ENCODE measurements around the gene CRACDL. TPM values are rescaled to one million over a fixed set of nuclear protein-coding genes. Genes with fewer than 3 reads are reported as not detected.

CRACDL gene
- polyA plus RNA-seq, 1 of the 3 experiments (the other 2 are of a cell fraction) = not detected

DNA sequence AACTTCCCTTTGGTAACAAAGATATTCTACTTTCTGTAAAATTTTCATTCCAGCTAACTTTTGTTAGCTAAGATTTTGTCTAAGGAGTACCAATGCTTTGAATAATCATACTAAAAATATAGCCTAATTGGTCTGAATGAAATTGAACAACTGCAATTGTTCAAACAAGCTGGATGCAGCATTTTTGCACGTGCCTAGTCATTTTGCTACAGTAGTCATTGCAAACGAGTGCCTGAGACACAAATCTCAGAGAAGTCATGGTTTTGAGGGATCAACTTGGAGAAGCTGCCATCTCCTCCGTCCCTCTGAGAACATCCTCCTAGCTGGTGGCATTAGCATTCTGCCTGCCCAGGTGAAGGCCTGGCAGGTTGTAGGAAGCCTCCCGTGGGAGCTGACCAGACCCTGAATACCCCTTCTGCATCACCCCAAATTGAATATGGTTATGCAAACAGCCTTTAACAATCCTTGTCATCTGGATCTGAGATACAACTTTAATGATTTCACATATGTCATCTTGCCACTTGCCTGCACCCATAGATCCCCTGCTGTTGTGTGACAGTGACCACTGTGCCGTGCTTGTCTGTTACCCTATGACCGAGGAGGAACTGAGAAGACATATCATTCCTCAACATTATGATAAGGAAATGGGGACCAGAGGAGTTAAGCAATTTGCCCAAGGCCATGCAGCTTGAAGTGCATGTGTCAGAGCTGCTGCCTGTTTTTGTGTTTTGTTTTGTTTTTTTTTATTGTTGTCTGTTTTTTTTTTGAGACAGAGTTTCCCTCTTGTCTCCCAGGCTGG lies 176.0 kb downstream of the CRACDL start (continued):
- TF ChIP-seq, protein P1, sequence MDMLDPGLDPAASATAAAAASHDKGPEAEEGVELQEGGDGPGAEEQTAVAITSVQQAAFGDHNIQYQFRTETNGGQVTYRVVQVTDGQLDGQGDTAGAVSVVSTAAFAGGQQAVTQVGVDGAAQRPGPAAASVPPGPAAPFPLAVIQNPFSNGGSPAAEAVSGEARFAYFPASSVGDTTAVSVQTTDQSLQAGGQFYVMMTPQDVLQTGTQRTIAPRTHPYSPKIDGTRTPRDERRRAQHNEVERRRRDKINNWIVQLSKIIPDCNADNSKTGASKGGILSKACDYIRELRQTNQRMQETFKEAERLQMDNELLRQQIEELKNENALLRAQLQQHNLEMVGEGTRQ (IDR thresholded peaks at IDR 0.05; ENCODE audit: borderline replicate concordance, low read depth, low read length) = no peak
- TF ChIP-seq RAD21 (IDR thresholded peaks at IDR 0.05; ENCODE audit: low read length) (no peak), SMC3 (IDR thresholded peaks at IDR 0.05; ENCODE audit: low read depth, low read length) (no peak), MXI1 (IDR thresholded peaks at IDR 0.05; ENCODE audit: low read depth, low read length) (no peak), POLR2AphosphoS5 (IDR thresholded peaks at IDR 0.05; ENCODE audit: low read depth, low read length) (no peak), GATA2 (CRISPR knock-in tag; IDR thresholded peaks at IDR 0.05) (no peak)

DNA sequence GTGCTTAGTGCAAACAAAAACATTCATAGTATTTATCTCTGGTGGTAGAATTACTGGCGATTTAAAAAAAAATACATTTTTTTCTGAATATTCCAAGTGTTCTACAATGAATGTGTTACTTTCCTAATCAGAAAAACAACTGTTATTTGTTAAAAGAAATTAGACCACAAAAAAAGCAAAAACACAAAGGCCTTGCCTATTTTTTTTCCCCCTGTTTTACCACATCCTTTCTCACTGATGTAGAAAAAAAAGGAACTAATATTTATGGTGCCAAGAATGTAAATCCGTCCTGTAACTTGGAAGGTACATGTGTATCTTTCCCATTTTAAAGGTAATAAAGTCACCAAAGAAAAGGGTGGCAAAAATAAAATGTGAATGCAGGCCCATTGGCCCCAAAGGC lies 176.7 kb downstream of the CRACDL start:
- no peaks in the 10 kb centered on the region for H3K79me2 ChIP-seq (ENCODE audit: insufficient read depth)
- no peak overlapping the region for H3K9ac ChIP-seq
- ChIA-PET POLR2A (no interaction called here), CTCF (no interaction called here)
- TF ChIP-seq FOXJ3 (CRISPR knock-in tag; IDR thresholded peaks at IDR 0.05) (no peak), EZH2phosphoT487 (IDR thresholded peaks at IDR 0.05; ENCODE audit: borderline replicate concordance, low read depth) (no peak), MXI1 (IDR thresholded peaks at IDR 0.05; ENCODE audit: low read depth, low read length) (no peak), TCF12 (IDR thresholded peaks at IDR 0.05) (no peak), TEAD4 (IDR thresholded peaks at IDR 0.05; ENCODE audit: borderline replicate concordance, insufficient read depth) (no peak), SIN3A (IDR thresholded peaks at IDR 0.05; ENCODE audit: borderline replicate concordance, low read depth, low read length) (no peak)
- TF ChIP-seq, protein P2, sequence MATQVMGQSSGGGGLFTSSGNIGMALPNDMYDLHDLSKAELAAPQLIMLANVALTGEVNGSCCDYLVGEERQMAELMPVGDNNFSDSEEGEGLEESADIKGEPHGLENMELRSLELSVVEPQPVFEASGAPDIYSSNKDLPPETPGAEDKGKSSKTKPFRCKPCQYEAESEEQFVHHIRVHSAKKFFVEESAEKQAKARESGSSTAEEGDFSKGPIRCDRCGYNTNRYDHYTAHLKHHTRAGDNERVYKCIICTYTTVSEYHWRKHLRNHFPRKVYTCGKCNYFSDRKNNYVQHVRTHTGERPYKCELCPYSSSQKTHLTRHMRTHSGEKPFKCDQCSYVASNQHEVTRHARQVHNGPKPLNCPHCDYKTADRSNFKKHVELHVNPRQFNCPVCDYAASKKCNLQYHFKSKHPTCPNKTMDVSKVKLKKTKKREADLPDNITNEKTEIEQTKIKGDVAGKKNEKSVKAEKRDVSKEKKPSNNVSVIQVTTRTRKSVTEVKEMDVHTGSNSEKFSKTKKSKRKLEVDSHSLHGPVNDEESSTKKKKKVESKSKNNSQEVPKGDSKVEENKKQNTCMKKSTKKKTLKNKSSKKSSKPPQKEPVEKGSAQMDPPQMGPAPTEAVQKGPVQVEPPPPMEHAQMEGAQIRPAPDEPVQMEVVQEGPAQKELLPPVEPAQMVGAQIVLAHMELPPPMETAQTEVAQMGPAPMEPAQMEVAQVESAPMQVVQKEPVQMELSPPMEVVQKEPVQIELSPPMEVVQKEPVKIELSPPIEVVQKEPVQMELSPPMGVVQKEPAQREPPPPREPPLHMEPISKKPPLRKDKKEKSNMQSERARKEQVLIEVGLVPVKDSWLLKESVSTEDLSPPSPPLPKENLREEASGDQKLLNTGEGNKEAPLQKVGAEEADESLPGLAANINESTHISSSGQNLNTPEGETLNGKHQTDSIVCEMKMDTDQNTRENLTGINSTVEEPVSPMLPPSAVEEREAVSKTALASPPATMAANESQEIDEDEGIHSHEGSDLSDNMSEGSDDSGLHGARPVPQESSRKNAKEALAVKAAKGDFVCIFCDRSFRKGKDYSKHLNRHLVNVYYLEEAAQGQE (IDR thresholded peaks at IDR 0.05; ENCODE audit: low read depth, low read length) = no peak
- TF ChIP-seq, protein P3, sequence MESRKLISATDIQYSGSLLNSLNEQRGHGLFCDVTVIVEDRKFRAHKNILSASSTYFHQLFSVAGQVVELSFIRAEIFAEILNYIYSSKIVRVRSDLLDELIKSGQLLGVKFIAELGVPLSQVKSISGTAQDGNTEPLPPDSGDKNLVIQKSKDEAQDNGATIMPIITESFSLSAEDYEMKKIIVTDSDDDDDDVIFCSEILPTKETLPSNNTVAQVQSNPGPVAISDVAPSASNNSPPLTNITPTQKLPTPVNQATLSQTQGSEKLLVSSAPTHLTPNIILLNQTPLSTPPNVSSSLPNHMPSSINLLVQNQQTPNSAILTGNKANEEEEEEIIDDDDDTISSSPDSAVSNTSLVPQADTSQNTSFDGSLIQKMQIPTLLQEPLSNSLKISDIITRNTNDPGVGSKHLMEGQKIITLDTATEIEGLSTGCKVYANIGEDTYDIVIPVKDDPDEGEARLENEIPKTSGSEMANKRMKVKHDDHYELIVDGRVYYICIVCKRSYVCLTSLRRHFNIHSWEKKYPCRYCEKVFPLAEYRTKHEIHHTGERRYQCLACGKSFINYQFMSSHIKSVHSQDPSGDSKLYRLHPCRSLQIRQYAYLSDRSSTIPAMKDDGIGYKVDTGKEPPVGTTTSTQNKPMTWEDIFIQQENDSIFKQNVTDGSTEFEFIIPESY (IDR thresholded peaks at IDR 0.05; ENCODE audit: borderline replicate concordance, low read depth) = no peak
- H2AFZ ChIP-seq (ENCODE audit: low read depth) = no peak overlapping the region
- no peak overlapping the region for H3K27ac ChIP-seq (ENCODE audit: low read depth in 2 of 2, low read length in 1 of 2)
- H3K4me3 ChIP-seq (ENCODE audit: low read depth in 2 of 2, low read length in 1 of 2) = no peak overlapping the region
- 47% methylated on average over 2 of the region's 2 CpGs for WGBS (ENCODE audit: low lambda C conversion rate)
- no peaks in the 10 kb centered on the region for H4K20me1 ChIP-seq (ENCODE audit: insufficient read depth)
- H3K4me2 ChIP-seq = no peak overlapping the region
- peaks cover 0 to 7% of the 10 kb centered on the region in 2 experiments; a peak in 1 of 4 replicates for H3K4me1 ChIP-seq (ENCODE audit: control insufficient read depth in 1 of 2, insufficient read depth in 2 of 2, low read depth in 1 of 2, low read length in 1 of 2)
- H3K36me3 ChIP-seq (replicated peaks in 1 of 2; ENCODE audit: control insufficient read depth in 1 of 2, insufficient read depth in 2 of 2, low read length in 1 of 2) = no peaks in the 10 kb centered on the region
- H3K9me2 ChIP-seq = no peaks in the 10 kb centered on the region
- DNase-seq = no peak
- no peaks in the 10 kb centered on the region; the same call in 1 of the 2 replicates for H3K27me3 ChIP-seq (ENCODE audit: insufficient read depth)
- H3K9me3 ChIP-seq = no peaks in the 10 kb centered on the region
- H3F3A ChIP-seq (replicated peaks; ENCODE audit: insufficient read depth) = no peaks in the 10 kb centered on the region

Data from SK-N-SH (cell line).